DLD1 (cell line): ENCODE results near the gene GGA2.
"Not testable (repeated sequence)": the region's sequence is repeated elsewhere in the genome, so short reads cannot be mapped to it uniquely, and the experiment has no call there.

Experiments used
- in situ Hi-C: cut with HindIII; loops from 2 replicates; pipeline ENCODE4 v1.10.0; 2017; ENCODE audit warnings: low sequenced_read_pairs

Gene GGA2

DNA sequence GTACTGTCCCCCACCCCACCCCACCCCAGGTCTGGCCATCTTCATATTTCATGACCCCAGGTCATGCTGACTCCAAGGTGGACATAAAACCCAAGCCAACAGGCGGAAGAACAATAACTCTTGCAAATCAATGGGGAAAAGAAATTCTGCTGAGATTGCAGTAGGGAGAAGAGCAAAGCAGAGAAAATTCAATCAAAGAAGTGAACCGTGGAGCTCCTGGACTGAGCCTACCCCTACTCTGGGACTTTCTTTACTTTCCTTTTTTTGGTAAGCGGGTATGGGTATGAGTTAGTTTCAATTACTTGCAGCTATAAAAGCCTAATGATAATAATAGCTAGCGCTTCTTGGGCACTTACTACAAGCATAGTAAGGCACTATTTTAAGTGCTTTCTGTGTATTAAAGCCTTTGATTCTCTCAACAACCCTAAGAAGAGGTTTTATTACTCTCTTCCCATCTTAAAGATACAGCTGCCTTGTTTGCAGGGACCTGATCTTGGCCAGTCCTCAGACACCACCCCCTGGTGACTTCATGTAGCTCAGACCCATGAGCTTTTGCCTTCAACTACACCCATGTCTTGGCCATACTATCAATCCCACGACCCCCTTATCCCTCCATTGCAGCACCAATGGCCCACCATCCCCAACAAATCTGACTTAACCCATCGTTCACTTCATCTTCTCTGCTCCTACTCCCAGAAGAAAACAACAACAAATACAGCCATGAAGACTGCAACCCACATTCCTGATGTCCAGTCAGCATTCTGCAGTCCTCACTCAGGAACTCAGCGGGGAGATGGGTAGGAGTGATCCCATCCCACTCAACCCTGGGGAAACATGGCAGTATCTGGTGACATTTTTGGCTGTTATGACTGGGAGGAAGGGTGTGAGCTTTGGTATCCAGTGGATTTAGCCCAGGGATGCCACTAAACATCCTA lies 4.4 kb downstream of the GGA2 start:
- in situ Hi-C loops: no loop called here

DNA sequence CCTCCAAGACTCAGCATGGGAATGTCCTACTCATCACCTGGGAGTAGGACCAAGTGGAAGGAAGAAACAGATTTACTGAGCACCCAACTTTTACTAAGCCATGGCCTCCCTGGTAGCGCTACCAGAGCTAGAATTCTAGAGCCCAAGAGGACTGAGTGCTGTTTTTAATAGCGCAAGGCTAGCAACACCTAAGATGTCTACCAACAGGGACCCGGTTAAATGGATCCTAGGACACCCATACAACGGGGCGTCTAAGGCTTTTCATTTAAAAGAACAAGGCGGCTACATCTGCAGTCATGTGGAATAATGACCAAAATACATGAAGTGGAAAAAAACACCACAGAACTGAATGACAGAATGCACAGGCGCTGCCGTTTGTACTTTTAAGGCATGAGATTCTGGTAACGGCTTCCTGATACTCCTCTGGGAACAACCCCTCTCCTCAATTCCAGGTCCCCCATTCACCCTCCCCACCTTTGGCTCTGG lies 5.1 kb downstream of the GGA2 start:
- in situ Hi-C loops: no loop called here

DNA sequence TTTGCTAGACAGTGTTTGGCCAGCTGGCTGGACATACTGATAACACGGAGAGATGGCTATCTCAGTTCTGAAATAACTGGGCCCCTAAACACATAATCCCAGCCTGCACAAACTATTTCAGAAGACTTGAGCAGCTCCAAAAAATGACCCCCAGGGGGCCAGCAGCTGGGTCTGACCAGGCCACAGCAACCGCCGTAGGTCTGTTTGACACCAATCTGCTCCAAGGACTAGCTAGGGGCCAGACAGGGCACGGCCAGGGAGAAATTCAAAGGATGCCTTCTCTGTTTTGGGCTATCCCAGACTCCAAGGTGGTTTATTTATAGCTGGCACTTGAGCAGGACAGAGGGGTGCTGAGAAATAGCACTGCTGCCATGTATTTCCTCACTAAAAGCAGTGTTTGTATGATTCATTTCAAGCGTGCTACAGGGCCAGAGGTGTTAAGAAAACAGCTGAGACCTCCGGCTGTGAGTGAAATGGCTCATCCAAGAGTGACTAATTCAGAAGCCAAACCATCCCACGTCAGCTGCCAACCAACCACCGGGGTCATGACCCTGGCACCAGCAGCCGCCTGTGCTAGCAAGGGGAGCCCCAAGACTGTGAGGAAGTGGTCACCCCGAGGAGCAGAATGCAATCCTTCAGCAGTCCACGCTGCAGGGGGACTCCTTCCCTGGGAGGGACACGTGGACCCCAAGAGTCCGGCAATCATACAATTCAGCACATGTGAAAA lies 5.7 kb downstream of the GGA2 start:
- in situ Hi-C loops: no loop called here

DNA sequence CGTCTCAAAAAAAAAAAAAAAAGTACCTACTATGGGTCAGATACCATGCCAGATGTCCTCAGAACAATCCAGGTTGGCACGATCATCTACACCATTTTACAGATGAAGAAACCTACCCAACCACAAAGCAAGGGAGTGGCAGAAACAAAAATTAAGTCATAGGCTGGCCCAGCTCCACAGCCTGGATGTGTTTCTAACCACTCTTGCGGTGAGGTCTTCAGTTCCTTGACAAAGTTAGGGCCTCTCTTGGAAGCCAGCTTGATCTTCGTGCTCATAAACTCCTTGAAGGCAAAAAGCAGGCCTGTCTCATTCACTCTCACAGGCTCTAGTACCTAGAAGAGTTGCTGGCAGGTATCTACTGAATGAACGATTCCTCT lies 6.2 kb downstream of the GGA2 start:
- in situ Hi-C loops: no loop called here

DNA sequence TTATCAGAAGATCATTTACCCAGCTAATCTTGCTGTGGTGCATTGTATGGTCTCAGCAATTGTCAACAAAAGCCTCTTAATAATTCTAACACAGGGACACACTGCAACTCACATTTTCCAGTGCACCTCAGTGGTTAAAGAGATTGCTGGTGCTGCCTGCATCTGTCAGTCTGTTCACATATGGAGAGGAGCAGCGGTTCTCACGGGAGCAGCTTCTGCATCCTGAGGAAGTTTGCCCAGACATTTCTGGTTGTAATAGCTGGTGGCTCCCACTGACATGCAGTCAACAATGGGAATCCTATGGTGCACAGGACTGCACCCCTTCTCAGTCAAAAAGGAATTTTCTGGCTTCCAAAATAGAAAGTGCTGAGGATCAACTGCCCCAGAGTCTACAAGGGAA lies 7.8 kb downstream of the GGA2 start:
- in situ Hi-C loops: no loop called here

DNA sequence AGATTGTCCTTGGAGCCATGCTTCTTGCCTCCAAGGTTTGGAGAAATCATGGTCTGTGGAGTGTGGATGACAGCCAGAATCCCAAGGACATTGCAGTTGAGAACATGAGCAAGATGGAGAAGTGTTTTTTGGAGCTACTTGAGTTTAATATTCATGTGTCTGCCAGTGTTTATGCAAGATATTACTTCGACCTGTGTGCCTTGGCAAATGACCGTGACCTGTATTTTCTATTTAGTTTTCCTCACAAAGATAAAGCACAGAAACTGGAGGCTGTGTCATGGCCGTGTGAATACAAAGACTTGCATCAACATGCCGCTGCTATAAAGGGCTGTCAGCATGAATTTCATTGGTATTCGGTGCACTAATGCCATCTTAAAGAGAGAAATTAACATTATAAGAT lies 9.0 kb downstream of the GGA2 start:
- in situ Hi-C loops: no loop called here

DNA sequence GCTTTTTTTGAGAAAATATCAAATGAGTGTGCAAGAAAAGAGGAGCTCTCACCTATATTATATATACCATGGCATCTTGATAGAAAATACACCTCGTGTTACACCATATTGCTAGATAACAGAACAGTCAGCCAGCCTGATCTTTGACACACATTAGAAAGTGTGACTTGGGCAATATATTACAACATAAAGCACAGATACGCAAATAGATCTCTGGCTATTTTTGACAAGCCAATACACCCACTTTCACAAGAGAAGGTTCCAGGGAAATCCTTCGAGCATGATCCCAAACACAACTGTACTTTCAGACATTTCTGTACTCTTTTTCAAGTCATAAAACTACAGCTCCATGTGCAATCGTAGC lies 9.4 kb downstream of the GGA2 start:
- in situ Hi-C loops: no loop called here

DNA sequence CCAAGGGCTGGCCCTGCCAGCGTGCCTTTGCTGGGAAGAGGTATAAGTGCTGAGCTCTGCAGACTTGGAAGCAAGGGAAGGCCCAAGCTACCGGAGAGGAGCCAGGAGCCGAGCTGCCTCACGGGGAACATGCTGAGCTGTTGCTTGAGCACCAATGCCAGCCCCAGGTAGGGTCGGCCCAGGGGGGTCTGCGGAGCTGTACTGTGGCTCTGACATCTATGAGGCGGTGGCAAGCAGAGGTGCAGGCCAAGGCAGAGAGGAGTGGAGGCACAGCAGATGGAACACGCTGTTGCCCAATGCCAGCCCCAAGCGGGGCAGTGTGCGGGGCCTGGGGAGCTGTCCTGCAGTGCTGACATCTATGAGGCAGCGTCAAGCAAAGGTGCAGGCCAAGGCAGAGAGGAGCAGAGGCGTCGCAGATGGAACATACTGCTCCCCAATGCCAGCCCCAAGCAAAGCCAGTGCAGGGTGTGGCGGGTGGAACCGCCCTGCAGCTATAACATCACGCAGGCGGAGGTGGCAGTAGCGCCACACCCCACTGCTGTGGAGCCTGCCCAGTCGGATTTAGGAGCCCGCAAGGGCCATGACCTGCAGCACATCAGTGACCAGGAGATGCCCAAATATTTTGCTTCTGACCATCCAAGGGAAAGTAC lies 10.0 kb downstream of the GGA2 start:
- in situ Hi-C loops: no loop called here

DNA sequence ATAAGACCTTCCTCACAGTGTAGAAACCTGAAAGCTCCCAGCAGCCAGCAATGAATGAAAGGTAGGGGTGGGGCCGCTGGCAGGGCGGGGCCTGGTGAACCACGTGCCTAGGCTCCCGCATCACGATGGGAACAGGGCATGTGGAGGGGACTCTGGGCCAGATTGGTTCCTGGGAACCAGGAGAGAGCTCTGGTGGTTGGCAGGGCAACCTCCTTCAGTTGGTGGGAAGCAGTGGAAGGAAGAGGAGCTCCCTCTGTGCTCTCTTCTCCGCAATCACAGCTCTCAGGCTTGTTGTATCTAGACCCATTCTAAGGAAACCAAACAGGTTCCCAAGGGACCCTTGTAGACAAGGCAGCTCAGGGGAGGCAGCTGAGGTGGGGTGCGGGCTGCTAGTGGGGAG lies 10.5 kb downstream of the GGA2 start:
- in situ Hi-C loops: no loop called here

DNA sequence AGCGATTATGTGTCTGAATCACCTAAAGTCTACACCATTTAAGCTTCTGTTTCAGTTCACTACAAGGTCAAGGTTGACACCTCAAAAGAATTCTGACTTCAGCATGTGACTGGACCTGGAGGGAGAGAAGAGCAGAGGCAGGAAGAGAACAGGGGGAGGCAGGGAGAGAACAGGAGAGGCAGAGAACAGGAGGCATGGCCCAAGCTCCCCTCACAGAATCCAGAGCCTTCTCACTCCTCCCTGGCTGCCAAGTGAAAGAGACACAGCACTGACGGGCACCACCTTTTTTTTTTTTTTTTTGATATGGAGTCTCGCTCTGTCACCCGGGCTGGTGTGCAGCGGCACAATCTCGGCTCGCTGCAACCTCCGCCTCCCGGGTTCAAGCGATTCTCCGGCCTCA lies 11.4 kb downstream of the GGA2 start:
- in situ Hi-C loops: no loop called here

DNA sequence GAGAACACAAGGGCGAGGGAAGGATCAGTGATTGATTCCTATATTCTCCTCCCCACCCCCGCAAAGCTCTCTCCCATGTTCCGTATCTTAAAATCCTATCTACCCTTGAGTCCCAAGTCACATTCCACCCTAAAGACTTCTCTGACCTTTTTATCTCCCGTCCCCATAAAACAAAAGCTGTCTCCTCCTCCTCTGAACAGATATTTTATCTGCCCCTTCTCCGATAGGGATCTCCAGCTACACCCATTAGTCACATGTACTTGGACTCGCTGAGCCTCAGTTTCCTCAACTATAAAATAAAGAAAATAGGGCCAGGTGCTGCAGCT lies 12.8 kb downstream of the GGA2 start:
- in situ Hi-C loops: no loop called here

DNA sequence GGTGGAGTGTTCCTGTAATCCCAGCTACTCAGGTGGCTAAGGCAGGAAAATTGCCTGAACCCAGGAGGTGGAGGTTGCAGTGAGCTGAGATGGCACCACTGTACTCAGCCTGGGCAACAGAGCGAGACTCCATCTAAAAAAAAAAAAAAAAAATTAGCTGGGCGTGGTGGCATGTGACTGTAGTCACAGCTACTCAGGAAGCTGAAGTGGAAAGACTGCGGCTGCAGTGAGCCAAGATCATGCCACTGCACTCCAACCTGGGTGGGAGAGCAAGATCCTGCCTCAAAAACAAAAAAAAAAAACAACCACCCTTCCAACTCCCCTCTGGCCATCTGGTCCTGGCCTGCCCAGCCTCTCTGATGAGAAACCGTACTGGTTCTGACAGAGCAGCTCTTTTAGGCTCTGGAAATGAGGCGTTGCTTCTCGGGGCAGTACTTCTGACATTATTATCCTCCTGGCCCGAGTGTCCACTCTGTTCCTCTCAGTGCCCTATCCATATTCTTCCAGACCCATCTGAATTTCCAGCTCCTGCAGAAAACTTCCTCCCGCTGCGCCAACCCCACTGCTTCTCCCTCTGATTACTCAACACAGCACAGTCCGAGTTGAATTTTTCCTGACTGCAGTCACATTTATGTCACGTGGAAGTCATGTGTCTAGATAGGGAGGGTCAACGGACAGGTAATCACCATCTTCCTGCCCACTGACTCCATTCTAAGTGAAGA lies 13.3 kb downstream of the GGA2 start:
- in situ Hi-C loops: no loop called here

DNA sequence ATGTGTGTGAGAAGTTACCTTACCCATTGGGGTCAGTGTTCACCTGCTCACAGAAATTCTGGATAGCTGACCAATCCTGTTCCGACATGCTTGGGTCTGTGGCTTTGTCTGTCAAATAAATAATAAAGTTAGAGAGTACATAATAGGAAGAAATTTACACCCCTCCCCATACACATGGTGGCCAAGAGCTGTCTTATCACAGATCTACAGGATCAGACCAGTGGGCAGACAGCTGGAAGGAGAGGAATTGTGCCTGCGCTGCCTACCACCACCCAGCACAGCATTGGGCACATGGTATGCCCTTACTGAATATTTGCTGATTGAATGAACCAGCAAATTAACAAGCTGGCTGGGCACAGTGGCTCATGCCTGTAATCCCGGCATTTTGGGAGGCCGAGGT lies 14.6 kb downstream of the GGA2 start:
- in situ Hi-C loops: no loop called here

DNA sequence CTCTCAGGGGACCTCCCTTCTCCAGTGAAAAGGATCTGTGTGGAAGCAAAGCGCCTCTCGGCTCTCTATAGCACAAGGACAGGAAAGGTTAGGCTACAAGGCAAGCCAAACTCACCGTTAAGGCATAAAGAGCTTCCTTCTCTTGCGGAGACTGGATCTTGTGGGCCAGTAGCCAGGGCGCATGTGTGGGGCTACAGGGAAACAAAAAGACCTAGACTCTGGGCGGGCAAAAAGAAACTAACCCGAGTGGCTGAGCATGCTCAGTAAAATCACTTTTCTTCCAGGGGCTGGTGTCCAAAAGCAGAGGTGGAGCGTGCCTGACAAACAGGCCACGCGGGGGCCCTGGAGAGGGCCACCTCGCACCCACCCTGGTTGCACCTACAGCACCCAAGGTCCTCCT lies 16.1 kb downstream of the GGA2 start:
- in situ Hi-C loops: no loop called here

DNA sequence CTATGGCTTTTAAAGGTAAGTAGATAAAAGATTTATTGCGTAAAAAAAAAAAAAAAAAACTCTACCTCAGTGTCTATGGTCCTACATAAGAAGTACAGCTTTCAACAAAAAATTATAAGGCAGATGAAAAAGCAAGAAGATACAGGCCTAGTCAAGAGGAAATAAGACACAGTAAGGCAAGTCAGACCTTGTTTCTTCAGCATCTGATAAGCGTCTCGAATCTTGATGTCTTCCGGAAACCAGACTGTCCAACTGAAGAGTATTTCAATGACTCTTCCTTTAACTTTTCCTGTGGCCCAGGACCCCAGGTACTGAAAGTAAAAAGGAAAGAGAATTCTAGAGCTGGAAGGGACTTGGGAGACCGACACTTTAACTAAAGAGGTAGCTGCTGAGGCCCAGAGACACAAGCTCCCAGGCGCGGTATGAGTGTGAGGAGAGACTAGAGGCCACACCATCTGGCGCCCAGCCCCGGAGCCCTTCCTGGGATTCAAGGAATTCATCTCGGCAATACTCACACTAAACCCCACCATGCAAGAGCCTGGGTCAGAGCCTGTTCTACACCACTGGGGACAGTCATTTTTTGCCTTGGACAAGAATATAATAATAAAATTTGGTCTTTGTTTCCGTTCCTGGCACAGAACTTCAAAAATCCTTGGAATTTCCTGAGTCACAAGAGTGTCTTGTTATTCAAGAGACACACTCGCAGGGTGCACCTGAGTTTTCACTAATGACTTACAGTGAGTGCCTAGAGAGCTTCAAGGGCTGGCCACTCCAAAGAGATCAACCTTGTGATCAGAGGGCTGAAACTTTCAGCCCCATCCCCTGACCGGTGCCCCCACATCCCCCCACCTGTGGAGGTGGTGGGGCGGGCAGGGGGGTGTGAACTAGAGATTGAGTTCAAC lies 18.6 kb downstream of the GGA2 start:
- in situ Hi-C loops: no loop called here

DNA sequence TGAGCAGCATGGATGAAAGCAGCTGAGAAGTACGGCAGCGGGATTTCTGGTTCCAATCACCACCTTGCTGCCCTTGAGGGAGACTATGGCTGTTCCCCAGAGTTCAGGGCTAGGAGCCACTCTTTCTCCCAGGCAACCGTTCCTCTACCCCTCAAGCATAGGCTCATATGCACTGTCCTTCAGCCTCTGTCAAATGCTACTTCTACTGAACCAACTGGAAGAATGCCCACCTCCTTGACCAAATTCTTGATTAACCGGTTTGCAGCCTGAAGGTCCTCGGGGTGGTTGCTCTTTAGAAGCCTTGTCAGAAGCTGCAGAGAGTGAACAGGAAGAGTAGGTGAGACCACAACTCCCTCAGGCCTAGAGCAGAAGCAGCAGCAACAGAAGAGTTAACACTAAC lies 23.8 kb downstream of the GGA2 start:
- in situ Hi-C loops: no loop called here

DNA sequence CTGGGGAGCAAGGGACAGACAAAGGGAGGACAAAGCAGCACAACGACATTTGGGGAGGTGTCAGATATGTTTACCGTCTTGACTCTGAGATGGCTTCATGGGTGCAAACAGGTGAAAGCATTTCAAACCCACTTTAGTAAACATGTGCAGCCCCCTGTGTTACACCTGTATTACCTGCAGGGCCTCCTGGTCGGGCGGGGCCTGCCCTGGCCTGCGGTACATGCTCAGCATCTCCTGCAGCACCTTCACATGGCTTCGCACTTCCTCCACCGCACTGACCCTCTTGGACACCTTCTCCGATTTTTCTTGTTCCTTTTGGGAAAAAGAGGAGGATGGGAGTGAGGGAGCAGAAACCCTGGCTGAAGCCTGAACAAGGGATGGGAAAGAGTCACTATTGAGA lies 24.5 kb downstream of the GGA2 start:
- in situ Hi-C loops: no loop called here

DNA sequence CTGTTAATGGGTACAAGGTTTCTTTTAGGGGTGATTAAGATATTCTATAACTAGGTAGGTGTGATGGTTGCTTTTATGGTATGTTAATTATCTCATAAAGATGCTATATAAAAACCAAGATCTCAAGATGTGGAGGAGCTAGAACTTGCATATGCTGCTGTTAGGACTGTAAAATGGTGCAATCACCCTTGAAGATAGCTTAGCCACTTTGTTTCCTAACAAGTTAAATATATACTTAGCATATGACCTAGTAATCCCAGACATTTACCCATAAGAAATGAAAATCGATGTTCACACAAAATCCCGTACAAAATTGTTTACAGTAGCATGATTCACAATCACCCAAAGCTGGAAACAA lies 25.1 kb downstream of the GGA2 start:
- in situ Hi-C loops: no loop called here

DNA sequence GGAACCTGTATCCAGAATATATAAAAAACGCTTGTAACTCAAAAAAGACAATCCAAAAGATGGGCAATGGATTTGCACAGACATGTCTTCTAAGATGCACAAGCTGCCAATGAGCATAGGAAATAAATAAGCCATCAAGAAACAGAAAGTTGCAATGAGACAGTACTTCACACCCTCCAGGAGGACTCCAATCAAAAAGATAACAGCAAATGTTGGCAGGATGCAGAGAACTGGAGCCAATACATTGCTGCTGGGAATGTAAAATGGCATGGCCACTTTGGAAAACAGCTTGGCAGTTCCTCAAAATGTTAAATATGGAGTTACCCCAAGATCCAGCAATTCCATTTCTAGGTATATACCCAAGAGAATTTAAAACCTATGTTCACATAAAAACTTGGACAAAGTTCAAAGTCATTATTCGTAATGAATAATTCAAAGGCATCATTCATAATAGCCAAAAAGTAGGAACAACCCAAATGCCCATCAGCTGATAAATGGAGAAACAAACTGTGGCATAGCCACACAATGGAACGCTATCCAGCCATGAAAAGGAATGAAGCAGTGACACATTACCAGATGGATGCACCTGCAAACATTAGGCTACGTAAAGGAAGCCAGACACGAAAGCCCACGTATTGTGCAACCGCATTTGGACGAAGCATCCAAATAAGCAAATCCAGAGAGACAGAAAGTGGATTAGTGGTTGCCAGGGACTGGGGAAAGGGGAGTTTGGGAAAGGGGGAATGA lies 25.6 kb downstream of the GGA2 start:
- in situ Hi-C loops: no loop called here

DNA sequence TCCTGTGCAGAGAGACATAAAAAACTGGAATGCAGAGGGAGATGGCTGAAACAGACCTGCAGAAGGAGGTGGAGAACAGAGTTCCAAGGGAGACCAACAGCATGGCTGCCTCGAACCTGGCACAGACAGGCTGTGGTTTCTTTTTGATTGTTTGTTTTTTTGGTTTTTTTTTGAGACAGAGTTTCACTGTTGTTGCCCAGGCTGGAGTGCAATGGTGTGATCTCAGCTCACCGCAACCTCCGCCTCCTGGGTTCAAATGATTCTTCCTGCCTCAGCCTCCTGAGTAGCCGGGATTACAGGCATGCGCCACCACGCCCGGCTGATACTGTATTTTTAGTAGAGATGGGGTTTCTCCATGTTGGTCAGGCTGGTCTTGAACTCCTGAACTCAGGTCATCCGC lies 26.8 kb downstream of the GGA2 start:
- in situ Hi-C loops: not testable (repeated sequence)
